Keratinocyte (primary cell): ENCODE measurements around the gene KATNB1.

ENCODE experiments used
- EZH2 ChIP-seq: IDR thresholded peaks from one replicate; pipeline ENCODE4 v1.6.1; 2012; ENCODE audit warnings: inconsistent platforms, mild to moderate bottlenecking, low read length, moderate library complexity
- TF ChIP-seq, protein P1 (sequence below), 3 experiments: IDR thresholded peaks in 1 of 3; conservative IDR thresholded peaks in 1 of 3; optimal IDR thresholded peaks in 1 of 3; 2 replicates in 2 of 3; 3 replicates in 1 of 3; pipeline versions ENCODE3 to v1.5.1; 2011; ENCODE audit warnings: low read length in 3 of 3, mild to moderate bottlenecking in 3 of 3, moderate library complexity in 2 of 3, control low read depth in 1 of 3, inconsistent platforms in 1 of 3; ENCODE audit not compliant: insufficient read depth in 2 of 3; ENCODE audit errors: extremely low read depth in 1 of 3

DNA sequence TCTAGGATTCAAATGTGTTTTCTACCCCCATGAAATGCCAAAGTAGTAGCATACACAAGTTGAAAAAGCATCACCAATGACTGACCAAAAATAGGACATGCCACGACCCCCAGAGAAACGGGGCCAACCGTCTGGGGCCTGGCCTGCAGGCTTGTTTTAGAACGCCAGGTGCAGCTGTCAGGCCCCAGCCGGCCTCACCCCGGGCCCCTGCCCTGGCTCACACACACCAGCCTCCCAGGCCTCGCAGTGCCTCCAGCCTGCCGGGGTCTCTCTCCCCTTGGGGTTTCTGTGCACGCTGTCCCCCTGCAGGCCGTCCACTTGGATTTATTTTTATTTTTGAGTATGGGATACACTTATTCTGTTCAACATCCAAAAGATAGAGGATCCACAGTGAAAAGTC, 7.9 kb downstream of the KATNB1 start:
- TF ChIP-seq, protein P1, sequence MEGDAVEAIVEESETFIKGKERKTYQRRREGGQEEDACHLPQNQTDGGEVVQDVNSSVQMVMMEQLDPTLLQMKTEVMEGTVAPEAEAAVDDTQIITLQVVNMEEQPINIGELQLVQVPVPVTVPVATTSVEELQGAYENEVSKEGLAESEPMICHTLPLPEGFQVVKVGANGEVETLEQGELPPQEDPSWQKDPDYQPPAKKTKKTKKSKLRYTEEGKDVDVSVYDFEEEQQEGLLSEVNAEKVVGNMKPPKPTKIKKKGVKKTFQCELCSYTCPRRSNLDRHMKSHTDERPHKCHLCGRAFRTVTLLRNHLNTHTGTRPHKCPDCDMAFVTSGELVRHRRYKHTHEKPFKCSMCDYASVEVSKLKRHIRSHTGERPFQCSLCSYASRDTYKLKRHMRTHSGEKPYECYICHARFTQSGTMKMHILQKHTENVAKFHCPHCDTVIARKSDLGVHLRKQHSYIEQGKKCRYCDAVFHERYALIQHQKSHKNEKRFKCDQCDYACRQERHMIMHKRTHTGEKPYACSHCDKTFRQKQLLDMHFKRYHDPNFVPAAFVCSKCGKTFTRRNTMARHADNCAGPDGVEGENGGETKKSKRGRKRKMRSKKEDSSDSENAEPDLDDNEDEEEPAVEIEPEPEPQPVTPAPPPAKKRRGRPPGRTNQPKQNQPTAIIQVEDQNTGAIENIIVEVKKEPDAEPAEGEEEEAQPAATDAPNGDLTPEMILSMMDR (optimal IDR thresholded peaks at IDR 0.05 in 1 of 3, IDR thresholded peaks at IDR 0.05 in 1 of 3, conservative IDR thresholded peaks at IDR 0.05 in 1 of 3; ENCODE audit: extremely low read depth in 1 of 3, insufficient read depth in 2 of 3, low read length in 3 of 3) = no peak
- no peak for TF ChIP-seq EZH2
